Embryonic facial prominence (tissue), 1 donor: ENCODE data around the gene ARL6.
A peak's percentile ranks its signal among the peaks of the same experiment; 100 is the strongest.
"Not testable (repeated sequence)": the region's sequence is repeated elsewhere in the genome, so short reads cannot be mapped to it uniquely, and the experiment has no call there.

Source experiments
- DNase-seq: peaks from one replicate; pipeline ENCODE4 v3.0.0-alpha.2; 2016; ENCODE audit errors: extremely low spot score

Gene ARL6

GRCh38 chr3:97821774-97822358 lies 57.3 kb downstream of the ARL6 start, which contains the start of gene CRYBG3:
Gene CRYBG3 (plus strand): TSS chr3:97822011. CDS start chr3:97822207, 196 bp downstream.
- DNase-seq = peak; percentile 62

- DNase-seq = no peak
Observed at GRCh38 chr3:97822359-97822775, 57.8 kb downstream of the ARL6 start.

GRCh38 chr3:97823046-97824004 lies 58.8 kb downstream of the ARL6 start:
- DNase-seq = no peak

- DNase-seq = no peak
Observed at GRCh38 chr3:97825101-97825500, 60.5 kb downstream of the ARL6 start.

GRCh38 chr3:97827741-97828471 lies 63.3 kb downstream of the ARL6 start:
- DNase-seq = no peak

- DNase-seq = no peak
Observed at GRCh38 chr3:97829198-97829597, 64.6 kb downstream of the ARL6 start.

GRCh38 chr3:97830638-97831037 lies 66.1 kb downstream of the ARL6 start:
- no peak for DNase-seq

GRCh38 chr3:97831140-97831539 lies 66.6 kb downstream of the ARL6 start:
- DNase-seq = no peak

- not testable (repeated sequence) for DNase-seq
Observed at GRCh38 chr3:97833184-97833583, 68.6 kb downstream of the ARL6 start.

- DNase-seq = no peak
Observed at GRCh38 chr3:97835761-97836160, 71.2 kb downstream of the ARL6 start.

GRCh38 chr3:97838393-97838792 lies 73.8 kb downstream of the ARL6 start:
- no peak for DNase-seq

GRCh38 chr3:97839944-97840343 lies 75.4 kb downstream of the ARL6 start:
- no peak for DNase-seq

GRCh38 chr3:97841304-97841703 lies 76.7 kb downstream of the ARL6 start:
- DNase-seq = no peak

GRCh38 chr3:97841956-97842355 lies 77.4 kb downstream of the ARL6 start:
- DNase-seq = no peak

- DNase-seq = no peak
Observed at GRCh38 chr3:97848779-97849178, 84.2 kb downstream of the ARL6 start.
